IPS-18c (cell line): Measurements from ENCODE around the gene SCN11A.

Experiments used
- H3K4me3 ChIP-seq: 2 replicates; pipeline ENCODE4 v1.7.0; 2013; ENCODE audit warnings: low read depth, mild to moderate bottlenecking, low read length, moderate library complexity; ENCODE audit not compliant: insufficient read depth
- H3K9me3 ChIP-seq: one replicate; pipeline ENCODE4 v1.6.1; 2013; ENCODE audit warnings: mild to moderate bottlenecking, low read length, moderate library complexity; ENCODE audit not compliant: control insufficient read depth, insufficient read depth

The SCN11A gene

DNA sequence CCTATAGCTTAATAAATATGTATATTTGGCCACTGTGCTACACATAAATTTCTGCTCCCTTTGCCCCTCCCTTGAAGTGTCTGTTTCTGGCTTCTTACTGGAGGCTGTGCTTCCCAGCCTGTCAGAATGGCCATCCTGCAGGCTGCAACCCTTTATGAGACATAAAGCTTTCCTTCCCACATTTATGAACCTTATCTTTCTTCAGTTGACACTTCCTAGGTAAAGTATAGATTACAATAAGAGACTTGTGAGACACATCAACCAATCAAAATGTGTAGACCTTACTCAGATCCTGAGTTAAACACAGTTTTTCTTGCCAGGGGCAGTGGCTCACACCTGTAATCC, 29.5 kb downstream of the SCN11A start:
- no peak overlapping the region for H3K4me3 ChIP-seq
- H3K9me3 ChIP-seq: no peaks in the 10 kb centered on the region

DNA sequence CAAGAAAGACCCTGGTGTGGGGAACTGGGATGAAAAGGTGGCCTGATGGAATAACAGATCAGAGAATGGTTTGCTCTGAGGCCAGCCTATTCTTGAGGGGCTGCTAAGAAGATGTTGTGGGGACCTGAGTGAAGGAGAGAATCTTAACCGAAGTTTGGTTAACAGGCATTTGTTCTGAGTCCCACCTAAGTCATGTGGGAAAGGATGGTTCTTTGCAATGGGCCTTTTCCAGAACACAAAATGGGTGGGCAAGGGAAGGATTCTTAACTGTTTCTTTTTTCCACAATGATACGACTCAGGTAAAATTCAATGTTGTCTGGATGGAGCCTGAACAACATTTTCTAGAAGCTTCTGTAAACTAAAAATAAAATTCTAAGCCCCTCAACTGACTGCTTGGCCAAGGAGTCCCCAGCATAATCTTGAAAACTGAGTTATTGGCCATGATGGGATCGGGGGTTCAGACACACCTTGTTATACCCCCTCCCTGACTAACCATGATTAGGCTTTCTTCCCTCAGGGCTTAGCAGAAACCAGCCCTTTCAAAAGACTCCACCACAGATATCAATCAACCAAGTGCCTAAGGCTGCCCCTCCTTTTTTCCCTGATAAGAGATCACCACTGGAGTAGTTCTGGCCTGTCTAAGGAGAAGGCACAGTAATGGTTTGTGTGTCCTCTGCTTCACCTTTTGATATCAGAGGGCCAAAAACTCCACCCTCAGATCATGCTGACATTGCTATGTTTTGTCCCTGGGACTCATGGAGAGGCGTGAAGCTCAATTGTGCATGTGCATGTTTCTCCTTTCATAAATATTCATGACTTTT, 30.1 kb downstream of the SCN11A start:
- H3K9me3 ChIP-seq: no peaks in the 10 kb centered on the region
- H3K4me3 ChIP-seq: no peak overlapping the region

DNA sequence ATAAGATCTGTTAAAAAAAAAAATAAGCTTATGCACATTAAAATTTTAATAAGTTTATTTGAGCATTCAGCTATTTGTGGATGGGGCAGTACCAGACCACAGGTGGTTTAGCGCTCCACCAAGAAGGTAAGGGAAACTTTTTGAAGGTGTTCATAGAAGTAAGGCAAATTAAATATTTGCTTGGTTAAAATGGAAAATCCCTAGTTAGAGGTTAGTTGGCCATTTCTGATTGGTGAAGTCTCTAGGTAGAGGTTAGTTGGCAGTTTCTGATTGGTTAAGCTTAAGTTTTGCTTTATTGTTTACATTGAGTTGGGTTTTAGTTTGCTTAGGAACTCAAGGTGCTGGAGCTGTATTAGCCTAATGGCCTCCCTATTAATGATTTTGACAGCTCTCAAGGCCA, 30.7 kb downstream of the SCN11A start:
- Histone ChIP-seq H3K9me3 (no peaks in the 10 kb centered on the region), H3K4me3 (no peak overlapping the region)

DNA sequence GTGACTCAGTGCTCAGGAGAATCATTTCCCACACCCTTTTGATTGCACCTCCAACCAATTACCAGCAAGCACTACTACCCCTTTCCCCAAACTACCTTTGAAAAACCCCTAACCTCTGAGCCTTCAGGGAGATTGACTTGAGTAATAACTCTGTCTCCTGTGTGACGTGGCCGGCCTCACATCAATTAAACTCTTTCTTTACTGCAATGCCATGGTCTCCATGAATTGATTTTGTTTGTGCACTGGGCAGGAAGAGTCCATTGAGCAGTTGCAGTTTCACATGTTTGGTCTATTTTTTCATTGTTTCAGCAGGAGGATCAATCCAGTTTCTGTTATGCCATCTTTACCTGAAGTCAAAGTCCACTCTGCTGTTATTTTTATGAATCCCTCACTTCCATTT, 32.4 kb downstream of the SCN11A start:
- H3K4me3 ChIP-seq: no peak overlapping the region
- H3K9me3 ChIP-seq: no peaks in the 10 kb centered on the region

DNA sequence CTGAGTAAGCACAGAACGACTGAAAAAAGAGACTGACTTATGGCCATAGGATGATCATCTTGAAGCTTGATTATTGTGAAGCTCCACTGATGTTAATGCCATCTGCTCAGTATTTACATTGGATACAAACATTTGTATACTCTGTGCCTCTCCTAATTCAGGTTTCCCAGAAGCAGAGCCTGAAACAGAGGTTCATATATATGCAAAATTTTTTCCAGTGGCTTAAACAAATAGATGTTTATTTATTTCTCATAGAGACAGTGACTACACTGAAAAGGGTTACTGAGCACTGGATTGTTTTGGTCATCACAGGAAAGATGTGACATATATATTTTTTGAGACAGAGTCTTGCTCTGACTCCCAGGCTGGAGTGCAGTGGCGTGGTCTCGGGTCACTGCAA, 36.3 kb downstream of the SCN11A start:
- Histone ChIP-seq H3K4me3 (no peak overlapping the region), H3K9me3 (no peaks in the 10 kb centered on the region)

DNA sequence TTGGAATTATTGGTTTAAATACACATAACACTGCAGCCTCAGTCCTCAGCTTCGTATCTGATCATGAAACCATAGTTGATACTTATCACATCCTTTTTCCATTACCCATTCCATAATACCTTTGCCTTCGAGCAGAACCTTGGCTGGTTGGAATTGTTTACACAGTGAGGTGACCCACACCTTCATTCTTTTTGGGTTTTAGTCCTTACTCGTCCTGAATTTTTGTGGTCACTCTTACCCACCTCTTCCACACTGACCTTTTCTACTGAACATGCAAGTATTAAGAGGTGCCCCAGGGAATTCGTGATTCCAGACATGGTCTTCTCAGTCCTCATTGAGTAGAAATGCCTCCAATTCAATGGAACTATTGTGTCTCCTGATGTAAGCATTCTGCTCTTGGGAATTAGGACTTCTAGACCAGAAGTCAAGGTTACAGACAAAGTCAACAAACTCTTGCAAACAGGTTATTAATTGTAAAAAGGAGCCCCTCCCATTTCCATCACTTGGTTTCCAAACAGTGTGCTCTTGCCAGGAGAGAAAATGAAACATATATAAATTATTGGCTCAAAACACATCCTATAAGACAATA, 37.7 kb downstream of the SCN11A start:
- H3K9me3 ChIP-seq: no peaks in the 10 kb centered on the region

DNA sequence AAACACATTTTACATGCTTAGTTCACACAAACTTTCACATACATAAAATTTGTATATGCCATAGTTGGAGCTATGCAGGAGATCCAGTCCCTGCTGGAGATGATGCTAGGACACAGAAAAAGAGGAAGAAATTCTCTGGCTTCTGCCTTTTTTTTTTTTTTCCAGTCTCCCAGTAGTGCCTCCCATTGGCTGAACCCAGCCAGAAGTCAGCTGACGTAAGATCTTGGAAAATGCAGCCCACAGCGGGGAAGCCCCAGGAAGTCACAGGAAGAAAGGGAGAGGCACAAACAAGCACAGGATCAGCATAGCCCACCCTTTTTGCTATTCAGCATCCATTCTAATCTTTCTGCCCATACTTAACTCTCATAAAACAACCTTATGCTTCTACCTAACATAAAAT, 38.5 kb downstream of the SCN11A start:
- H3K9me3 ChIP-seq: no peaks in the 10 kb centered on the region
- no peak overlapping the region for H3K4me3 ChIP-seq

More for the DNA sequence above, 37.7 kb downstream of the SCN11A start:
- H3K4me3 ChIP-seq: no peak overlapping the region

DNA sequence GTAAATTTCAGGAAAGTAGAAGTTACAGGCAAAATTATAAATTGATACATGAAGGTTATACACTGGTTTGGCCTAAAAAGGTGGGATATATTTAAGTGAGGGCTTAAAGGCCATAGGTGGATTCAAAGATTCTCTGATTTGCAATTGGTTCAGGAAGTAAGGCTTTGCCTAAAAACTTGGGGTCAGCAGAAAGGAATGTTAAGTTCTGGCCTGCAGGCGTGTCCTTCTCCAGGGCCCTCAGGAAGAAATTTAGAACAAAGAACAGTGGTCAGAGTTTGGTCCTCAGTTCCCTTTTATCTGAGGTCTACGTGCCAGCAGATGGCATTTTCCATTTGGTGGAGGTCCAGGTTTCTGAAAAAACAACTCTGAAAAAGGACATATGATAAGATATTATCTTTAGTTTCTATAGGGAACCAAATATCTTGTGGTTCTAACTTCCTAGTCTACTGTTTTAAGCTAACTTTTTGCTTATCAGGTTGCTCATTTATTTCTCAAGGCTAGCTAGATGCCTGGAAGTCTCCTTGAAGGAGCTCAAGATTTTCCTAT, 40.5 kb downstream of the SCN11A start:
- Histone ChIP-seq H3K9me3 (no peaks in the 10 kb centered on the region), H3K4me3 (no peak overlapping the region)

DNA sequence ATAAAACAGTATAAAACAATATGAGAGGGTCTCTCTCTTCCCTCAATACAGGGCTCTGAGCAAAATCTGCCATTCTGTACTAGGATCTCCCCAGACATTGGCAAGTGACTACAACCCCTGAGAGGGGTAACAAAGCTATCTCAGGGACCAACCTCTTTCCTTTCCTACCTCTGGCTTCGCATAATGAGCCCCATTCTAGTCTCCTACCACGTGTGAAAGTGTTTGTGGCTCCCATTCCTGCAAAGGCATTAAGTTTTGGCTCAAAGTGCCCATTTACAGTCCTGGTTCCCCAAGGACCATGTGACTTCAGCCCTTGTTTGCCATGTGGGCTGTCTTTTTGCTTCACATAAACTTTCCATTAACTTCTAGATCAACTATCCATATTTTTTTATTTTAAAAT, 46.4 kb downstream of the SCN11A start:
- Histone ChIP-seq H3K4me3 (no peak overlapping the region), H3K9me3 (no peaks in the 10 kb centered on the region)
